ENCODE data around the gene ASTN2. TPM values are rescaled to one million over a fixed set of nuclear protein-coding genes. Genes with fewer than 3 reads are reported as not detected.

ASTN2 gene, protein sequence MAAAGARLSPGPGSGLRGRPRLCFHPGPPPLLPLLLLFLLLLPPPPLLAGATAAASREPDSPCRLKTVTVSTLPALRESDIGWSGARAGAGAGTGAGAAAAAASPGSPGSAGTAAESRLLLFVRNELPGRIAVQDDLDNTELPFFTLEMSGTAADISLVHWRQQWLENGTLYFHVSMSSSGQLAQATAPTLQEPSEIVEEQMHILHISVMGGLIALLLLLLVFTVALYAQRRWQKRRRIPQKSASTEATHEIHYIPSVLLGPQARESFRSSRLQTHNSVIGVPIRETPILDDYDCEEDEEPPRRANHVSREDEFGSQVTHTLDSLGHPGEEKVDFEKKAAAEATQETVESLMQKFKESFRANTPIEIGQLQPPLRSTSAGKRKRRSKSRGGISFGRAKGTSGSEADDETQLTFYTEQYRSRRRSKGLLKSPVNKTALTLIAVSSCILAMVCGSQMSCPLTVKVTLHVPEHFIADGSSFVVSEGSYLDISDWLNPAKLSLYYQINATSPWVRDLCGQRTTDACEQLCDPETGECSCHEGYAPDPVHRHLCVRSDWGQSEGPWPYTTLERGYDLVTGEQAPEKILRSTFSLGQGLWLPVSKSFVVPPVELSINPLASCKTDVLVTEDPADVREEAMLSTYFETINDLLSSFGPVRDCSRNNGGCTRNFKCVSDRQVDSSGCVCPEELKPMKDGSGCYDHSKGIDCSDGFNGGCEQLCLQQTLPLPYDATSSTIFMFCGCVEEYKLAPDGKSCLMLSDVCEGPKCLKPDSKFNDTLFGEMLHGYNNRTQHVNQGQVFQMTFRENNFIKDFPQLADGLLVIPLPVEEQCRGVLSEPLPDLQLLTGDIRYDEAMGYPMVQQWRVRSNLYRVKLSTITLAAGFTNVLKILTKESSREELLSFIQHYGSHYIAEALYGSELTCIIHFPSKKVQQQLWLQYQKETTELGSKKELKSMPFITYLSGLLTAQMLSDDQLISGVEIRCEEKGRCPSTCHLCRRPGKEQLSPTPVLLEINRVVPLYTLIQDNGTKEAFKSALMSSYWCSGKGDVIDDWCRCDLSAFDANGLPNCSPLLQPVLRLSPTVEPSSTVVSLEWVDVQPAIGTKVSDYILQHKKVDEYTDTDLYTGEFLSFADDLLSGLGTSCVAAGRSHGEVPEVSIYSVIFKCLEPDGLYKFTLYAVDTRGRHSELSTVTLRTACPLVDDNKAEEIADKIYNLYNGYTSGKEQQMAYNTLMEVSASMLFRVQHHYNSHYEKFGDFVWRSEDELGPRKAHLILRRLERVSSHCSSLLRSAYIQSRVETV (N-terminal part only)
- total RNA-seq = 7.9 TPM

DNA sequence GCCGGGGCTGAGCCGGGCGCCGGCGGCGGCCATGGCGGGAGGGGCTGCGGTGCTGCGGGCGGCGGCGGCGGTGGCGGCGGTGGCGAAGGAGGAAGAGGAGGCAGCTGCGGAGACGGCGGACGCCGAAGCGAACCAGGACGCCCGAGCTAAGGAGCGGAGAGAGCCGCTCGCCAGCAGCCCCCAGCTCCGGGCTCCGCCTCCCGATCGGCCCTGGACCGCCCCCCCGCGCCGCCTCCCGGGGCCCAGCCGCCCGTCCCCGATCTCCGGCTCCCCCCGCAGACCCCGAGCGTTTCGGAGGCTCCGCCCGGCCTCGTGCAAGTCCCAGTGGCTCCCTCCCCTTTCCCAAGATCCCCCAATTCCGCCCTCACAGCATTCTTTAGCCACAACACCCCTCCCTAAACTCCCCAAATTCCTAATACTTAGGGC is at the start of gene ASTN2:
ASTN2 (minus strand) TSS at position 152 of the 426 bp plus-strand sequence; CDS start at position 33, 119 bp downstream.
- DNase-seq = peak; percentile 70

DNA sequence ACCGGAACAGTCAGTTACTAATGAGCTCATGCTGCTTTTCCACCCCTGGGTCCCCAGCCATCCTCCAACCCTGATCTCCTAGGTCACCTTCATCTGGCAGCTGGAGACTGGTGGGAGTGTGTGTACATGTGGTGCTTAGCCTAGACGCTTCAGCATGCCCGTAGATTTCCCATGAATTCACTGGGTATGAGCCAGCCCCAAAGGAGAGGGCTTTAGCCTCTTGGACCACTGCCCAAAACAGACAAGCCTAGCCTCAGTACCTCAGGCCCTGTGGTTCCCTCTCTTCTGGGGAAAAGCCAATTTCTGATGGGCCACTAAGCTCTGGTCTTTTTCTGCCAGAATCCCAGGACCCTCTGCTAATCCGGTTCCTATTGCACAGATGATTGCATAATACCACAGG is 48.0 kb upstream of the ASTN2 start:
- peak; percentile 93 for DNase-seq

DNA sequence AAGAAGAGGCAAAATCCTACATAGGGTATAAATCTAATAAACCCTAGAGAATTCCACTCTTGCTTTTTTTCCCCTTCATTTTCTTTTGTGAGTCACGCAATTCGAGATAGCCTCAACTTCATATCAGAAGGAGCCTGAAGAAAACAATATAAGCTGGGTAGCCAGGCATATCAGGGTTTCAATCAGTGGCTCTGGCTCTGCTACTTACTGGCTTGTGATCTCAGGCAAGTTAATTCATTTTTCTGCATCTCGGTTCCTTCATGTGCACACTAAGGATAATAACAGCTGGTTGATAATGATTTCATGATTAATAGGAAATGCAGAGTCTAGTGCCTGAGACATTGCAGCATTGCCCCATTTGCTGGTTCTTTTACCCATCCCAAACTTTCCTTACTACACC is 46.5 kb upstream of the ASTN2 start:
- DNase-seq = no peak

DNA sequence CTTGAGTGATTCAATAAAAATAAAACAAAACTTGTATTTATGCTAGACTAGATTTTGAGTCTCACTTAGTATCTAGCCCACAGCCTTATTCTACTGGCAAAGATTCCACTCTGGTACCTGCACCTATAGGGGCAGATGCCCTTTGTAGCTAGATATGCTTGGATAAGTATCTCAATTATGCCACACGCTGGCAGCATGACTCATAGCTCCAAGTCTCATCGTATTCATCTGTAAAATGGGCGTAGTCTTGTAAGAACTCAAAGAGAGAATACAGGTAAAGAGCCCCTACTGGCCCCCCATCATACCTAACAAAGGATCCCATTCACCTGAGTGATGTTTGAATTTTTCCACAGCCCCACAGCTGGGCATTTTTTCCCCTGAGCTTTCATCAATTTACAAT is 45.9 kb upstream of the ASTN2 start:
- DNase-seq = no peak

DNA sequence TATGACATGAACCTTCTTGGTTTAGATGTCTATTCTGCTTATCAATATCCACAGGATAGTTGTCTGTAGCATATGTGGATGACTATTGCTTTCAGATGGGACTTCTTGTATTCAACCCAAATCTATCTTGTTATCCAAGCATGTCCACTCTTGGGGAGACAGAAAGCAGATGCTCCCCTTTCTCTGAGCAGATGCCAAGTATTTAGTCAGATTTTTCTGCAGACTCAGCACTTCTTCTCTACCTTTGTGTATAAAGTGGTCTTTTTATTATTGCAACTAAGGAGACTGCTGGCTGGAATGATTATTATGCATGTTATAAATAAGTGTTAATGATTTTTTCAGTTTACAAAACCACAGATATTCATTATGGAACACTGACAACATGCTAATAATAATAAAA is 45.1 kb upstream of the ASTN2 start:
- no peak for DNase-seq

DNA sequence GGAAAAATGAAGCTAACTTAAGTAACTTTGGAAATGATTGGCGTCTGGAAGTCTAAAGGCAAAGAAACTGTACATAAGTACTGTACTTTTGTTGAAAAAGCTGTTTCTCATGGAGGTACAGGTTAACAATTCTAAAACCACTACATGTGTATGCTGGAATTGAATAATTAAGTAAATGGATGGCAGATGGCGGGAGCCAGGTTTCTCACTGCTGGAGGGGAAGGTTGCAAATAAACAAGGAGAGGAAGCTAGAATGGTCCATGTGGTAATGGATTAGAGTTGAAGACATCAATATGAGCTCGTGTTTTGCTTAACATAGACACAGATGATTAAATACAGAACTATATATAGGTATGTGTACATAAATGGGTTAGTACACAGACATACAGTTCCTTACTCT is 43.2 kb upstream of the ASTN2 start:
- no peak for DNase-seq

DNA sequence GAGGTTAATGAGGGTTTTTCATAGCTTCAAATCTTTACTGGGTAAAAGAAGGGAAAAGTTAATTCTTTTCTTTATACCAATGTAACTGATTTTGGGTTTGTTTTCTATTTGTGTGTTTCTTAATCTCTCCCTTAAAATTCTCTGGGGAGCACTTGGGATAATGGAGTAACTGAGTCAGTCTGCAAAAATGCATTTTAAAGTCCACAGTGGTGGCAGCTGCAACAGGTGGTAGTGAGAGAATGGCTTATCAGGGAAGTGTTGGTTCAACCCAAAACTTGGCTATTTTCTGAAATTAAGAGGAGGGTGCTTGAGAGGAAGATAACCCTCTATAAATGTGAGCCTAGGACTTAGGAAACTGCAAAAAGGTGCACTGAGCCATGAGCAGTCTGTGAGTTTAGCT is 39.9 kb upstream of the ASTN2 start:
- no peak for DNase-seq

DNA sequence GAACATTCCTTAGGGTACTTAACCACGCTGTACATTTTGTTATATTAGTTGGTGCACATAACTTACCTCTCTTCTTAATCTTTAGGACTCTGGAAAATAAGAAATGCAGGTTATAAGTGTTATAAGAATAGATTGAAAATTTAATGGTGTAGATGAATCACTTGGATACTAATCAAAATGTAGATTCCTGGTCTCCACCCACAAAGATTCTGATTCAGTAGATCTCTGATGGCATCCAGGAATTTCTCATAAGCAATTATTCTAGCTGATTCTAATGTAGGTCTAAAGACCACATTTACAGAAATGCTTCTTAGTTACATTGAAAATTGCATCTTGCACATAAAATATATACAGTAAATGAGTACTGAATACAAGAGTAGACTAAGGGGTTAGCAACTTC is 38.9 kb upstream of the ASTN2 start:
- no peak for DNase-seq

DNA sequence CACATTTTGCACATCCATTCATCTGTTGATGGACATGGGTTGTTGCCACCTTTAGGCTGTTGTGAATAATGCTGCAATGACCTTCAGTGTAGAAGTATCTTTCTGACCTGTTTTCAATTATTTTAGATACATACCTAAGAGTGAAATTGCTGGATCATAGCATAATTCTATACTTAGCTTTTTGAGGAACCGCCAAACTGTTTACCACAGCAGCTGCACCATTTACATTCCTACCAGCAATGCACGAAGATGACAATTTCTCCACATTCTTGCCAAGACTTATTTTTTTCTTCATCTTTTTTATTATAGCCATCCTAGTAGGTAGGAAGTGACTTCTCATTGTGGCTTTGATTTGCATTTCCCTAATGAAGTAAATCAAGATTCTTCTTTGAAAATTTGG is 36.5 kb upstream of the ASTN2 start:
- no peak for DNase-seq

DNA sequence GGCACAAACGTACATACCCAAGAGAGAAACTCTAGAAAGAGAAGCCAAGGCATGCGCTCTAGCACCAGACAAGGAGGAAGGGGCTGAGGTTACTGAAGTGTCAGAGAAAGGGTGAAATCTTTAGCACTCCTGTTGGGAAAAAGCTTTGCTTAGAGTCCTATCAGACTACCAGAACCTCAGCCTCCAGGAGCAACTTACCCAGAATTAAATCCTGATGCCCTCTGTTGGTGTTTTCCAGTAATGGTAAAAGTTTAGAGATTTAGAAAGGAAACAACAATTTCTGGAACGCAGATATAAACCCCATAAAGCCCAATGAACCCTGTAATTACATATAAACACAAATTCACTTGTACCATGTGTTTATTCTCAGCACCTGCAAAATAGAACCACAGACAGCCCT is 33.2 kb upstream of the ASTN2 start:
- DNase-seq = no peak

DNA sequence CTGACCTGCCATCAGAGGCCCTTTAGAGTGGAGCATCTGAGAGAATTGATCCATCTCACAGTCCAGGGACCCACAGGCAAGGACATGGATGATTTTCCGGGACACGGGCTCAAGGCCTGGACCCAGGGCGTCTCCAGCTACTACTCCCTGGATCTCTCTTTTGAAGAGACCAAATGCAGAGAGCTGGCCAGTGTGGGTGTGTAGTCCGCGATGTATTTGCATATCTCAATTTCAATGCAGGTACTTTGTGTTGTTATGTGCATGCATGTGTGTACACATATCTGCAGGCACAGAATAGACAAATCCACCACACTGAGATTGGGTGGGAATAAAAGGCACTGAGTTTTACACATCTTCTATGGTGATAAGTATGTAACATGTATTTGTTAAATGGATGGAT is 30.8 kb upstream of the ASTN2 start:
- DNase-seq = no peak

DNA sequence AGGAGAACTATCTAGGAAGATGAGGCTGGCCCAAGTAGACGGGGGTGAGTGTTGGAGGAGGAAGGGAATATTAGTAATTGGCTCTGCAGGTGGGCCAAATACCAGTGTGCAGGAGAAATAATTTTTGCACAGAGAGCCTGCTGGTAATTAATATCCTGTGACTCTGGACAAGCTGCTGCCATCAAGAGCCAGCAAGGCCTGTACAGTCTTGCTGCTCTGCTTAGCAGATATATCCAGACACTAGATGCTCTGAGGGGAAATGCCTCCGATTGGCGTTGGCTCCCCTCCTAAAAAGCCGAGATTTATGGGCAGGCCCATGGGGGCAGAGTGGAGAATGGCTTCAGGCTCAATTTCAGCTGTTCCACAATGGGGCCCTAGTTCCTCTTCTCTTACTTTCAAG is 29.6 kb upstream of the ASTN2 start:
- DNase-seq = no peak

DNA sequence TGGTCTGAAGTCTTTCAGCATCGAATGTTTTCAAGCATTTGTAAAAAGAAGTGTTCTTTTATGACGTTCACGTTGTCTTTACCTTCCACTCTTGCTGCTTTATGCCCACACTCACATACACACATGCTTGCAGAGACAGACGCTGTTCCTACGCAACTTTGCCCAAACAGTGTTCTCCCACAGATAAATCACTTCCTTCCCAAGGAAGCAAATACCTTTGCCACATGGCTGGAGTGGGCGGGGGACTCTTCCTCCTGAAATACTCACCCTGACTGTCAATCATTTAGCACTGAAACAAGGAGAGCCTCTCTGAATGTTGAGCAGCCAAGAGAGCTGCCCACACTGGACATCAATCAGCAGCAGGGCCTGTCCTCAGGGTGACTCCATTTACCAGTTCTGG is 22.4 kb upstream of the ASTN2 start:
- no peak for DNase-seq

DNA sequence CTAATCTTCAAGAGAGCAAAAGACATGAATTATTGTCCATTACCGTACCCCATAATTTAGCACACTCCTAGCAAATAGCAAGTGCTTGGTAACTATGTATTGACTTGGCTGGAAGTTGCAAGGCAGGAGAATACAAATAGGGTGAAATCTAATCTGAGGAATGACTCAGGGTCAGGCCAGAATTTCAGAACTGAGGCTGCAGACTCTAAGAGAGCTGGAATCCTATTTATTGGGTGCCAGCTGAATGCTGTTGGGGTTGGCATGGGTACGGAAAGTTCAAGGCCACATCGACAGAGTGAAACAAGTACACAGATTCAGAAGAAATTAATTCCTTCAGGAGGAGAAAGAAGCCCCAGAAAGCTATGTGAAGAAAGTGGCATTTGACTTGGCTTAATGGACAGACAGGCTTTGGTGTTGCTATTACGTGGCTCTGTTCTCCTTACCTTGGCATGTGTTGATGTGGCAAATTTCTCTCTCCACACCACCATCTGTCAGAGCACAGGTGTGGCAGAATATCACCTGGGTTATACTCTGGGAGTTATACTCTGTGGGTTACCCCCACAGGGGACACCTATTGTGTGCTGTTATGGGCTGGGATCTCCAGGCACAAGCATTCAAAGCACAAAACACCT is 20.9 kb upstream of the ASTN2 start:
- no peak for DNase-seq

DNA sequence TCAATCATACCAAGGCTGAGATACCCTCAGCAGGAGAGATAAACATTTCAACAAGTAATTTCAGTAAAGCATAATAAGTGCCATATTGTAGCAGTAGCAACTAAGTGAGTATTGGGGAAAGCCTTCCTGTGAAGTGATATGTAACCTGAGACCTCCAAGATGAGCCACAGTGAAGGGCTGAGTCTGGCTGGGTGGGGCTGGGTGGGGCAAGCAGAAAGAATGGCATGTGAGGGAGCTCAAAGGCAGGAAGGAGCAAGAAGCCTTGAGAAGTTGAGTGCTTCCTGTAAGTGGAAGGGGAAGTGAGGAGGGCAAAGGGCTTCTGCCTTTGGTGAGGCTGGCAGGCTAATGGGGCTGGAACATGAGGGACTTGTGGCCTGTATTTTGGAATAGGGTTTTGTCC is 19.7 kb upstream of the ASTN2 start:
- no peak for DNase-seq

DNA sequence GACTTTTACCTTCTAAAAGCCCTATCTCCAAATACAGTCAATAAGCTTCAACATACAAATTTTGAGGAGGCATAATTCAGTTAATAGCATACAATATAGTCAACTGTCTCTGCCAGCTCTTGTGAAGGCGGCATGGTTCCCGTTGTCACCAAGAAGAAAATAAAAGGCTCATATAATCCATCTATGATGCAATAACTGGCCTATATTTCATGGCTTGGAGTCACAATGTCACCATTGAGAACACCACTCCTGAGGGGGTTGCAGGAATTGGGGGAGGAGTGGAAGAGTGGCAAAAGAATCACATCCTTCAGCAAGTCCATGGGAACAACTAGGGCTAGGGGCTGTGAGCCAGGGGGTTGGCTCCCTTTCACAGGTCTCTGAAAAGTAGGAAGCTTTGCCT is 16.0 kb upstream of the ASTN2 start:
- DNase-seq = no peak

DNA sequence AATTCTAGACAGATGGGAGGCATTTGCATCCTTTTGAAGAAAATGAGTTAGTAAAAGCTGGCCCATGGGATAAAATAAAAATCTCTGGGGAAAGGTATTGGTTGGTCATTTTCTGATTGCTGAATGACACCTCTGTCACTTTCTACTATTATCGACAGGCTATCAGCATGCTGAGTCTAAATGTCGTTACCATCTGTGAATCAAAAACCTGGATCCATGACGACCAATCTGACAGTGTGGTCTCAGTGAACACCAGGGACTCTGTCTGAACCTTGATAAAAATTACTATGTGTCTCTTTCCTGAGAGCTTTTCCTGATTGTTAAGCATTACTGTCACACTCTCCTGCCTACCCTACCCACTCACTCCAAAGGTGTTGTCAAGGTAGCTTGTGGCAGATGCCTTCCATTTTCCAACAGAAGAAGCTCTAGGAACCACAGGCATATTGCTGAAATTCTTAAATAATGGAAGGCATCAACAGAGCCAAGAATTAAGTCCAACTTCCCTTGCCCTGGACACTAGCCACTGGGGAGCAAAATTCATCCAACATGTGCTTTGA is 12.6 kb upstream of the ASTN2 start:
- no peak for DNase-seq

DNA sequence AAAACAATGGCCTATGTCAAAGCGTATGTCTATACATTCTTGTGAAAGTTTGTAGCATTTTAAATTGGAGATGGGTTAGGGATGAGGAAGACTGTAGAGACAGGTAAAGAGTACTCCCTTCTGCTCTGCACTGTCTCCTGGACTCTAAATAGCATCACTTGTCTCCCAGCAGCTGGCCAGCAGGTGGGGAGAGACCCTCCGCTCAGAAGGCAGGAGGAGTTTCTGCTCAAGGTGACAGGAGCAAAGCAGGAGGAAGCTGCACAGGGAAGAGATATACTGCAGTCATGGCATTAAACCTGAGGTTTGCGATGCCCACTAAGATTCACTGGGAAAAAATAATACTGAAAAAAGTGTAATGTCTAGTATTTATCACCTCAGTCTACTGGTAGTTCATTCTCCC is 10.7 kb upstream of the ASTN2 start:
- no peak for DNase-seq

DNA sequence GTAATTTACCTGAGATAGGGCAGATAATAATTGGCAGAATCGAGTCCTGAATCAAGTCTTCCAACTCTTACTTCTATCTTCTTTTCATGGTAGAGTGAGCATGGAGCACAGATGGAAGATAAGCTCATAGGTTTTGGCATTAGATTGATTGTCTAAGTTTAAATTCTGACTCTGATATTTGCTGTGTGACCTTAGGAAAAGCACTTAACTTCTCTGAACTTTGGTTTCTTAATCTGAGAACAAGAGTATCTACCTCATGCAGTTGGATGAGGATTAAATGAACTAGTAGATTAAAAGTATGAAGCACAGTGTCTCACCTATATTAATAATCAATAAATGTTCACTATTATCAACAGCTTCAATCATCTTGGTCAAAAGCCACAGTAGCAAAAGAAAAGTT is 9.4 kb upstream of the ASTN2 start:
- no peak for DNase-seq

DNA sequence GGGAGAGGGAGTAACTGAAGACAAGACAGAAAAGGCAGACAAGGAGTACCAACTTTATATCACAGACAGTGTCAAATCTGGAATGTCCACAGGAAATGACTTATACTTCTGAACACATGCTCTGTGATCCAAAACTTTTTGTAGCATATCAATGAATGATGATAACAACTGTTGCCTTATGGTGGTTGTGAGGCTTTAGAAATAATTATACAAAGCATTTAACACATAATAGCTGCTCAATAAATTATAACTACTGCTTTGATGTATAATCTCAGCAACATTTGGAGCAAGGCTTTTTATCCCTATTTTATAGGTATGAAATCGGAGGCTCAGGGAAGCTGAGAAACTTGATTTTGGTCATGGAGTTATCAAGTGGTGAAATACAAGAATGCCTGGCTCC is 3.3 kb upstream of the ASTN2 start:
- no peak for DNase-seq

DNA sequence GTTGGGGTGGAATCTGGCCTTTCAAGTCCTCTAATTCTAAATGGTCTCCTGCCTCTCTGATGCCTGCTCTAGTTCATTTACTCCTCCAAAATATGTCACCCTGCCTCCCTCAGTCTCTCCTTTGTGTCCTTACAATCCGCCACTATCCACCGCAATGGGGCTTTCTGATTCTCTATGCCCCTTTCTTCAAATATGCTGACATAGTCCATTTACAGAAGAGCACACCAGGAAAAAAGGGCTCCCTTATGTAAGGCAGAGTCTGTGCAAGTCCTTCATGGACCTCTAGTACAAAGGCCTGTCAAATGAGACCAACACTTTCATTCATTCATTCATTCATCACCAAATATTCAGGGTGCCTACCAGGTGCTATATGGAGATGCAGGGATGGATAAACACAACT is 2.0 kb upstream of the ASTN2 start:
- no peak for DNase-seq

DNA sequence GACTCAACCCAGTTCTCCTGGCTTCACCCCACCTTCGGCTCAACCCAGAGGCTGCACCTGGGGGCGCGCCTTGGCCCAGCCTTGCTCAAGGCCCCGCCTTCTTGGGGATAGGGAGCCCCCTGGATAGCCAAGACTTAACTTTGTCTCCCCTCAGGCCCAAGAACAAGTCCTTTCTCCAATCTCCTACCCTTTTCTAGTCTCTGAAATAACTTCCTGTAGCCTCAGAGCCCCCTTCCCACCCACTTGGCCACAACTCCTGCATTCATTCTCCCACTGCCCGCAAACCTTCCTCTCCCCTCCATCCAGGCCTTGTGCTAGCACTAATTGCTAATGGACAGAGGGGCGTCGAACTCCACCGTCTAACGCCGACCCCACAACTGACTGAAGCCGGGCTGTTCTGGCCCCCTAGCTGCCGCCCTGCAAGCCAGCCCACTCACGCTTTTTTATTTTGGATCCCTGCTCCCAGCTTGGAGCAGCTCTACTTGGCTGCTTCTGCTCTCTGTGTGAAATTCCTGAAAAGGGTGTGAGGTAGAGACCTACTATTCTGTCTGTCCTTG is 579 bp upstream of the ASTN2 start:
- peak; percentile 35 for DNase-seq

Data from tongue (tissue), 2 donors.